ENCODE results near the gene TTC7B.

DNA sequence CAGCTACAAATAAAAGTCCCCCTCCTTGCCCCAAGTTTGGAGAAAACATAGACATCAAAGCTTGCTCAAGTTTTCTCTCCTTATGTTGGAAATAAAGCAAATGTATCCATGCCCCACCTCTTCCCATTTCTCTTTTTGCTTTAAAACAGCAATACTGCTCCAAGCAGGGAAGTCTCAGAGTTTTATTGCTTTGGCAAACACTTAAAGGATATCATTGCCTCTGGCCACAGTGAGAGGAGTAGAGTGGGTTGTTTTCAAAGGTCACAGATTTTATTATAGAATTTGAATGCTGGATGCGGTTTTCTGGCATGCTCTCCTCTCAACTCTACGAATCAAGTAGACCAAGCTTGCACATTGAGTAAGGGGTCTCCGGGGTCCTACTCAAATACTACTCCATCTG lies 149.7 kb downstream of the TTC7B start:
- no peak for TF ChIP-seq POLR2AphosphoS5 (IDR thresholded peaks at IDR 0.05; ENCODE audit: low read depth, low read length)
- TF ChIP-seq SIN3A (IDR thresholded peaks at IDR 0.05; ENCODE audit: borderline replicate concordance, insufficient read depth, low read length) = no peak
